AG09319 (cell line): Measurements from ENCODE around the gene ZNF107.

Experiments used
- DNase-seq: peaks from one replicate; pipeline ENCODE4 v3.0.0-alpha.2; 2010; ENCODE audit warnings: low read depth; ENCODE audit errors: extremely low read depth
- TF ChIP-seq, protein P1 (sequence below): IDR thresholded peaks from 2 replicates; pipeline ENCODE4 v1.5.1; 2011; ENCODE audit warnings: low read depth, mild to moderate bottlenecking, inconsistent platforms, low read length, moderate library complexity

ZNF107 gene

DNA sequence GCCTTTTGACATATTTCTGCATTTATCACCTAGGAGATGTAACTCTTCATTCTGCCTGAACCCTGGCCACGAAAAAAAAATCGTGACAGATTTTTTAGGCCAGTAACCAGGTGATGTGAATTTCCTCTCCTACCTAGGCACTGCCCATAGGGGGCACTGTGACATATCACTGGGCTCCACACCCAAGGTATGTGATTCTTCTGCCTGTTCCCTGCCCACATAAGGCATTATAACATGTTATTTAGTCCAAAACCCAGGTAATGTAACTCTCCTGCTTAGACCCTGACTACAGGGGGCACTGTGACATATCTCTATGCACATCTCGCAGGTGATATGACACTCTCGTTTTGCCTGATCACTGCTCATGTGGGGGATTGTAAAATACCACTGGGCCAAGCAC lies 29.5 kb upstream of the ZNF107 start:
- no peak for DNase-seq
- TF ChIP-seq, protein P1, sequence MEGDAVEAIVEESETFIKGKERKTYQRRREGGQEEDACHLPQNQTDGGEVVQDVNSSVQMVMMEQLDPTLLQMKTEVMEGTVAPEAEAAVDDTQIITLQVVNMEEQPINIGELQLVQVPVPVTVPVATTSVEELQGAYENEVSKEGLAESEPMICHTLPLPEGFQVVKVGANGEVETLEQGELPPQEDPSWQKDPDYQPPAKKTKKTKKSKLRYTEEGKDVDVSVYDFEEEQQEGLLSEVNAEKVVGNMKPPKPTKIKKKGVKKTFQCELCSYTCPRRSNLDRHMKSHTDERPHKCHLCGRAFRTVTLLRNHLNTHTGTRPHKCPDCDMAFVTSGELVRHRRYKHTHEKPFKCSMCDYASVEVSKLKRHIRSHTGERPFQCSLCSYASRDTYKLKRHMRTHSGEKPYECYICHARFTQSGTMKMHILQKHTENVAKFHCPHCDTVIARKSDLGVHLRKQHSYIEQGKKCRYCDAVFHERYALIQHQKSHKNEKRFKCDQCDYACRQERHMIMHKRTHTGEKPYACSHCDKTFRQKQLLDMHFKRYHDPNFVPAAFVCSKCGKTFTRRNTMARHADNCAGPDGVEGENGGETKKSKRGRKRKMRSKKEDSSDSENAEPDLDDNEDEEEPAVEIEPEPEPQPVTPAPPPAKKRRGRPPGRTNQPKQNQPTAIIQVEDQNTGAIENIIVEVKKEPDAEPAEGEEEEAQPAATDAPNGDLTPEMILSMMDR, result no peak; the same call in 1 of the 2 replicates

DNA sequence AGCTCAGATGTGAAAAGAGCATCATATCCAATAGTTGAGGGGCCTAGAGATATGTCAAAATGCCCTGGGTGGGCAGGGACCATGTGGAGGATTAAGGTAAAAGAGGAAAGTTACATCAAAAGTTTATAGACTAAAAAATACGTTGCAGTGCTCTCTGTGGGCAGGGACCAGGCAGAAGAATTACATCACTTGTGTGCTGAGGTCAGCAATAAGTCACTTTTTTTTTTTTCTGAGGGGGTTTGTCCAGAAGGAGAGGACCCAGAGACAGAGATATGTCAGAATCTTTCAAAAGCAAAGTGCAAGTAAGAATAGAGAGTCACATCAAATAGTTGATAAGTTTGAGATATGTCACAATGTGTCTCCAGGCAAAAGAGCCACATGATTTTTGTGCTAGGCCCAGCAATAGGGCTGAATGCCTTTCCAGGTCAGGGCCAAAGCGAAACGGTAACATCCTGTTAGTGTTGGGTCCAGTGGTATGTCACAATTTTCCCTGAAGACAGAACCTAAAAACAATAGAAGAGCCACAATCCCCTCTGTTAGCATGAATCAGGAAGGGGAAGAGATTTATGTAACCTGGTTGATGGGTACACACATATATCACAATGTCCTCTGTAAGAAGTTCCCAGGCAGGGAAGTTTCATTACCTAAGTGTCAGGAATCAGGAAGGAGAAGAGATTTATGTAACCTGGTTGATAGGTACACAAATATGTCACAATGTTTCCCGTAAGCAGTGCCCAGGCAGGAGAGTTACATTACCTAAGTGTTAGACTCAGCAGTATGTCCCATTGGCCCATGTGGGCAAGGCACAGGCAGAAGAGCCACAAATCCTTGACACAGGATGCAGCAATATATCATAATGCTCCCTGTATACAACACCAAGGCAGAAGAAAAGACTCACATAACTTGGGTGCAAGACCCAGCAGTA lies 28.1 kb upstream of the ZNF107 start:
- TF ChIP-seq, protein P1, result no peak
- no peak for DNase-seq

DNA sequence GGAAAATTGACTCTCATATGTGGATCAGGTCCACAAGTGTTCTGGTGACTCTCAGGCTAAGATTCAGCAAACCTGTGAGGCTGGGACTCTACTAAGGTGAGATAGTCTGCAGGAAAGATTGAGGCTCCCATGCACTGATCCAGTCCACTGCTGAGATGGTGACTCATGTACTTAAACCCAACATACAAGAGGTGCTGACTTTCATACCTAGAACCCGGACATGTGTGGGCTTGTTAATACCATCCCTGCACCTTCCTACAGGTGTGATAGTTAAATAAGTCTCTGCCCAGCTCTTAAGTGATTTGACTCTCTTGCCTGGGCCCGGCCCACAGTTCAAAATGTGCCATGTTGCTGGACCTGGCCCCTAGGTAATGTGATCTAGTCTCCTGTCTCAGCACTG lies 27.1 kb upstream of the ZNF107 start:
- TF ChIP-seq, protein P1, result no peak
- DNase-seq, result no peak

DNA sequence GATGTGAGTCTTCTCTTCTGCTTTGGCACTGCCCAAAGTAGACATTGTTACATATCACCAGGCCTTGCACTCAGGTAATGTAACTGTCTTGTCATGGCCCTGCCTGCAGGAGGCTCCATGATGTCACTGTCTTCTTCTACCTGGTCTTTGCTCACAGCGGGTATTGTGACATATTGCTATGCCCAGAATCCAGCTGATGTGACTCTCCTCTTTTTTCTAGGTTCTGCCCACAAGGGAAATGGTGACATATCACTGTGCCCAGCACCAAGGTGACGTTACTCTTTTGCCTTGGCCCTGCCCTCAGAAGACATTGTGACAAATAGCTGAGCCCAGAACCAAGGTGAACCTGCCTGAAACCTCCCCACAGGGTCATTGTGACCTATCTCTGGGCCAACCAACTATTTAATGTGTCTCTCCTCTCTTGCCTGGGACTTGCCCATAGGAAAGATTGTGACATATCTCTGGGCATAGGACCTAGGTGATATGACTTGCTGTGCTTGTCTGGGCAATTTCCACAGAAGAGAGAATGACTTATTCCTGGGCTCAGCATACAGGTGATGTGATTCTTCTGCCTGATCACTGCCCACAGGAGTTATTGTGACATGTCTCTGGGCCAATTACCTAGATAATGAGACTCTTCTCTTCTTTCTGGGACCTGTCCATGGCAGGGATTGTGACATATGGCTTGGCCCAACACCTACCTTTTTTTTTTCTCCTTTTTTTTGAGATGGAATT lies 26.5 kb upstream of the ZNF107 start:
- DNase-seq, result no peak
- TF ChIP-seq, protein P1, result no peak

DNA sequence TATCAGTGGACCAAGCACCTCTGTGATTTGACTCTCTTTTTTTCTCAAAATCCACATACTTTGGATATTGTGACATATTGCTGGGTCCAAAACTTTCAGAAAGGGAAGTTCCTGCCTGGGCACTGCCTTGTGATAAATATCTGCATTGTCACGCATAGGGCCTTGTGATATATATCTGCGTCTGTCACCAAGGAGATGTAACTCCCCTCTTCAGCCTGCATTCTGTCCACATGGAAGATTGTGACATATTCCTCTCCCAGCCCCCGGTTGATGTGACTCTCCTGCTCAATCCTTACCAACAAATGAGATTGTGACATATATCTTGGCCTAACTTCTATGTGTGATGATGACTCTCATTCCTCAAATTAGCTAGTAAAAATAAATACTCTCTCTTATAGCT lies 25.4 kb upstream of the ZNF107 start:
- TF ChIP-seq, protein P1, result no peak
- no peak for DNase-seq

DNA sequence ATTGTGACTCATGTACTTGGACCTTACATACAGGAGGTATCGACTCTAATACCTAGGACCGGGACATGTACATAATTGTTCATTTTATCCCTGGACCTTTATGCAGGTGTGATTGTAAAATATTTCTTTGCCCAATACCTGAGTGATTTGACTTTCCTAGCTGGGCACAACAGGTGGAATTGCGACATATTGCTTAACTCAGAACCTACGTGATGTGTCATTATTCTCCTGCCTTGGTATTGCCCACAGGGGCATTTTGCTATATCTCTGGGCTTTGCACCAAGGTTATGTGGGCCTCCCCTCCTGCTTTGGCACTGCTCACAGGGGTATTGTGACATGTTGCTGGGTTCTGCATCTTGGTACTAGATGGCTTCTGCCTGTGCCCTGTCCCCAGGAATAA lies 23.9 kb upstream of the ZNF107 start:
- TF ChIP-seq, protein P1, result no peak
- DNase-seq, result no peak

DNA sequence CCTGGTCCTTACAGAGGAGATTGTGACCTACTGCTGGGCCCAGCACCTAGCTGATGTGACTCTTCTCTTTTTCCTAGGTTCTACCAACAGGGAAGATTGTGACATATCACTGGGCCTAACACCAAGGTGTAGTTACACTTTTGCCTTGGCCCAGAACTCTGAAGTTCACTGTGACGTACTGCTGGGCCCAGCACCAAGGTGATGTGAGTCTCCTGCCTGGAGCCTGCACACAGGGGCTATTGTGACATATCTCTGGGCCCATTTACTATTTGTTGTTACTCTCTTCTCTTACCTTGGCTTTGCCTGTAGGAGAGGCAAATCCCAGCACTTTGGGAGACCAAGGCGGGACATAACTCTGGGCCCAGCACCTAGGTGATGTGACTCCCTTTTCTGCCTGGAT lies 23.1 kb upstream of the ZNF107 start:
- DNase-seq, result no peak
- TF ChIP-seq, protein P1, result no peak
